Measurements from ENCODE around the gene NACA2.
"Not testable (repeated sequence)": the region's sequence is repeated elsewhere in the genome, so short reads cannot be mapped to it uniquely, and the experiment has no call there.

The NACA2 gene

DNA sequence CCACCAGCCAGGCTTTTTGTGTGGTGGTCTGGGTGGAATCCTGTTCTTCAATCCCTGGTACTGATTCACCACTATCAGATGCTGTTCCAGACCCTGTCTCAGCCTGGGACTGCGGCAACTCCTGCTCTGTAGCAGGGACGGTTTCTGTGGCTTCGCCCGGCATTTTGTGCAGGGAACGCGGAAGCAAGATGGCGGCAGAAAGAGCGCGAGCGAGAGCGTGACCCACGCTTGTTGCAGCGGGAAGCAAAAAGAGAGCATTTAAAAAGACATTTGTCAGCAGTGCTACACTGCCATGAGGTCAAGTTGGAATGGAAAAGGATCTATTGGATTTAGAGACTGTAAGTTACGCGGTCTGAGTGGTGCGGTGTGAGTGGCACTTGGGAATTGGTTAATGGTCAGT lies at the start of gene NACA2:
TSS of gene NACA2 (minus strand) at position 202 of the 400 bp plus-strand sequence. CDS start at position 163, 39 bp downstream.
- no peak for DNase-seq (ENCODE audit: low read depth in 2 of 2)

DNA sequence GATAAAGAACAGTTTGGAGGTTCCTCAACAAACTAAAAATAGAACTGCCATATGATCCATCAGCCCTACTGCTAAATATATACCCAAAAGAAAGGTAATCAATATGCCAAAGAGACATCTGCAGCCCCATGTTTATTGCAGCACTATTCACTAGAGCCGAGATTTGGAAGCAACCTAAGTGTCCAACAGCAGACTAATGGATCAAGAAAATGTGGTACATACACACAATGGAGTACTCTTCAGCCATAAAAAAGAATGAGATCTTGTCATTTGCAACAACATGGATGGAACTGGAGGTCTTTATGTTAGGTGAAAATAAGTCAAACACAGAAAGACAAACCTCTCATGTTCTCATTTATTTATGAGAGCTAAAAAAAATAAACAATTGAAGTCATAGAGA lies 48.8 kb upstream of the NACA2 start:
- DNase-seq (ENCODE audit: low read depth in 2 of 2) = no peak

DNA sequence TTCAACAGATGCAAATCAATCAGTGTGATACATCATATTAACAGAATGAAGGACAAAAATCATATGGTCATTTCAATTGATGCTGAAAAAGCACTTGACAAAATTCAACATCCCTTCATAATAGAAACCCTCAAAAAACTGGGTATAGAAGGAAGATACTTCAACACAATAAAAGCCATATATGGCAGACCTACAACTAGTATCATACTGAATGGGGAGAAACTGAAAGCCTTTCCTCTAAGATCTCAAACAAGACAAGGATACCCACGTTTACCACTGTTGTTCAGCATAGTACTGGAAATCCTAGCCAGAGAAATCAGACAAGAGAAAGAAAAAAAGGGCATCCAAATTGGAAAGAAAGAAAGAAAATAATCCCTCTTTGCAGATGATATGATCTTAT lies 47.1 kb upstream of the NACA2 start:
- no peak for DNase-seq (ENCODE audit: low read depth in 2 of 2)

DNA sequence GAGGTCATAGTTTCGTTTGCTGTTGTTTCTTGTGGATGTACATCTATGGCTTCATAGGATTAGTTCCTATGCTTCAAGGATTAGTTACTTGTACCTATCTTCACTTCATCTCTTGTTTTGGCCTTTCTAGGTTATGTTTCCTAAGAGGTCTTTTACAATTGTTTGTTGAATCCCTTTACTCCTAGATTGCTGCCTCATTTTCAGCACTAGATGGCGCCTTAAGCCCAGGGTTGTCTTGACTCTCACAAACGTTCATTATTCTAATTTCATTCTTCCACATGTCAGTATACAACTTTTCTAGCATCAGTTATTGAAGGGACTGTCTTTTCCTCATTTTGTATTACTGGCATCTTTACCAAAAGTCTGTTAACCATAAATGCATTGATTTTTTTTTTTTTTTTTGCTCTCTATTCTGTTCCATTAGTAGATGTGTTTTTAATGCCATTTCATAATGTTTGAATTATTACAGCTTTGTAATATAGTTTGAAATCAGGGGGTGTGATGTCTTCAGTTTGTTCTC lies 45.0 kb upstream of the NACA2 start:
- DNase-seq (ENCODE audit: low read depth in 2 of 2) = peak; percentile 5 to 37

DNA sequence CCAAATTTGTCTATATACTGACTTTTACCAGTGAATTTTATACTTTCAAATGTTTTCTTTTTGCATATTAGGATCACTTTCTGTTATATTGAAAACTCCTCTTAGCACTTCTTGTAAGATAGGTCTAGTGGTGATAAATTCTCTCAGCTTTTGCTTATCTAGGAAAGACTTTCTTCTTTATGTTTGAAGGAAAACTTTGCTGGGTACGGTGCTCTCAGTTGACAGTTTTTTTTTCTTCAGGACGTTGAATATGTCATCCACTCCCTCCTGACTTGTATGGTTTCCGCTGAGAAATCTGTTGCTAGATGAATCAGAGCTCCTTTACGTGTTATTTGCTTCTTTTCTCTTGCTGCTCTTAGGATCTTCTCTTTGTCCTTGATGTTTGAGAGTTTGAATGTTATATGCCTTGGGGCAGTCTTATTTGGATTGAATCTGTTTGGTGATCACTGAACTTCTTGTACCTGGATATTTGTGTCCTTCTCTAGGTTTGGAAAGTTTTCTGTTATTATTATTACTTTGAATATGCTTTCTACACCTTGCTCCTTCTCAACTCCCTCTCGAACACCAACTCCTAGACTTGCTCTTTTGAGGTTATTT lies 44.0 kb upstream of the NACA2 start:
- no peak for DNase-seq (ENCODE audit: low read depth in 2 of 2)

DNA sequence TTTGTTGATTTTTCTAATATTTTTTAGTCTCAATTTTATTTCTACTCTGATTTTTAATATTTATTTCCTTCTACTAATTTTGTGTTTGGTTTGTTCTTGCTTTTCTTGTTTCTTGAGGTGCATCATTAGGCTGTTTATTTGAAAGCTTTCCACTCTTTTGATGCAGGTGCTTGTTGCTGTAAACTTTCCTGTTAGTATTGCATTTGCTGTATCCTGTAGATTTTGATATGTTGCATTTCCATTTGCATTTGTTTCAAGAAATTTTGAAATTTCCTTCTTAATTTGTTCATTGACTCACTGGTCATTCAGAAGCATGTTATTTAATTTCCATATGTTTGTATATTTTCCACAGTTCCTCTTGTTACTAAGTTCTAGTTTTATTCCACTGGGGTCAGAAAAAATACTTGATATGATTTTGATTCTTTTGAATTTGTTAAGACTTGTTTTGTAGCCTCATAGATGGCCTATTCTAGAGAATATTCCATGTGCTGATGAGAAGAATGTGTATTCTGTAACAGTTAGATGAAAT lies 43.1 kb upstream of the NACA2 start:
- DNase-seq (ENCODE audit: low read depth in 2 of 2) = no peak

DNA sequence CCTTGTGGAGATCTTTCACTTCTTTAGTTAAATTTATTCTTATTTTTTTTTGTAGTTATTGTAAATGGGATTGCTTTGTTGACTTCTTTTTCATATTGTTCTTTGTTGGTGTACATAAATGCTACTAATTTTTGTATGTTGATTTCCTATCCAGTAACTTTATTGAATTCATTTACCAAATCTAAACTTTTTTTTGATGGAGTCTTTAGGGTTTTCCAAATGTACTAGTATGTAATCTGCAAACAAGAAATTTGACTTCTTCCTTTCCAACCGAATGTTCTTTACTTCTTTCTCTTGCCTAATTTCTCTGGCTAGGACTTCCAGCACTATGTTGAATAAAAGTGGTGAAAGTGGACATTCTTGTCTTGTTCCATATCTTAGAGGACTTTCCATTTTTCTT lies 41.8 kb upstream of the NACA2 start:
- DNase-seq (ENCODE audit: low read depth in 2 of 2) = no peak

DNA sequence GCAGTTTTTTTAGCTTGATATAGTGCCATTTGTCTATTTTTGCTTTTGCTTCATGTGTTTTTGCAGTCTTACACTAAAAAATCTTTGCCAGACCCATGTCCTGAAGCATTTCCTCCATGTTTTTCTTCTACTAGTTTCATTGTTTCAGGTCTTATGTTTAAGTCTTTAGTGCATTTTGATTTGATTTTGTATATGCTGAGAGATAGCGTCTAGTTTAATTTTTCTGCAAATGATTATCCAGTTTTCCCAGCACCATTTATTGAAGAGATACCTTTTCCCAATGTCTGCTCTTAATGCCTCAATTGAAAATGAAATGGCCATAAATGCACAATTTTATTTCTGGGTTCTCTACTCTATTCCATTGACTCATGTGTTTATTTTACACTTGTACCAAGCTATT lies 40.8 kb upstream of the NACA2 start:
- DNase-seq (ENCODE audit: low read depth in 2 of 2) = no peak

DNA sequence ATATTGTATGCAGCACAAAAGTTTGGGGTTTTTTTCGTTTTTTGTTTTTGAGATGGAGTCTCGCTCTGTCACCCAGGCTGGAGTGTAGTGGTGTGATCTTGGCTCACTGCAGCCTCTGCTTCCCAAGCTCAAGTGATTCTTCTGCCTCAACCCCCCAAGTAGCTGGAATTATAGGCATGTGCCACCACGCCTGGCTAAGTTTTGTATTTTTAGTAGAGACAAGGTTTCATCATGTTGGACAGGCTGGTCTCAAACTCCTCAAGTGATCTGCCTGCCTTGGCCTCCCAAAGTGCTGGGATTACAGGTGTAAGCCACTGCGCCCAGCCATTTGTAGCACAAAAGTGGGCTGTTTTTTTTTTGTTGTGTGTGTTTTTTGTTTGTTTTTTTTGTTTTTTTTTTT lies 37.1 kb upstream of the NACA2 start:
- not testable (repeated sequence) for DNase-seq (ENCODE audit: low read depth in 2 of 2)

DNA sequence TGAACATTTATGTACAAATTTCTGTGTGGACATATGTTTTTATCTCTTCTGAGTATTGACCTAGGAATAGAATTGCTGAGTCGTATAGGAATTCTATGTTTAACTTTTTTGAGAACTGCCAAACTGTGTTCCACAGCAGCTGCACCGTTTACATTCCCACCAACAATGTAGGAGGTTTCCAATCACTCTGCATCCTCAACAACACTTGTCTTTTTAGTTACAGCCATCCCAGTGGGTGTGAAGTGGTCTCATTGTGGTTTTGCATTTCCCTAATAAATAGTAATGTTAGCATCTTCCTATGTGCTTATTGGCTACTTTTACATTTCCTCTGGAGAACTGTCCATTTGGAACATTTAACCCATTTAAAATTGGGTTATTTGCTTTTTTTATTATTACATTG lies 36.6 kb upstream of the NACA2 start:
- DNase-seq (ENCODE audit: low read depth in 2 of 2) = no peak

DNA sequence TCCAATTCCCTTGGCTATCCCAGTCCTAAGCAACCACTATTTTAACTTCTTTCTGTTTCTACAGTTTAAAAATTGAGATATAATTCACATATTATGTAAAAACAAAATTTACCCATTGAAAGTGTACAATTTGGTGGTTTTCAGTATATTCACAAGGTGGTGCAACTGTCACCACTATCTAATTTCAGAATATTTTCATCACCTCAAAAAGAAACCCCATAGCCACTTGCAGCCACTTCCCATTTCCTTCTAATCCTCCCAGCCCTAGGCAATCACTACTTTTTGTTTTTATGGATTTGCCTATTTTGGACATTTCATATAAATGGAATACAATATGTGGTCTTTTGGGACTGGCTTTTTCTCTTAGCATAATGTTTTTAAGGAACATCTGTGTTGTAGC lies 36.1 kb upstream of the NACA2 start:
- no peak for DNase-seq (ENCODE audit: low read depth in 2 of 2)

DNA sequence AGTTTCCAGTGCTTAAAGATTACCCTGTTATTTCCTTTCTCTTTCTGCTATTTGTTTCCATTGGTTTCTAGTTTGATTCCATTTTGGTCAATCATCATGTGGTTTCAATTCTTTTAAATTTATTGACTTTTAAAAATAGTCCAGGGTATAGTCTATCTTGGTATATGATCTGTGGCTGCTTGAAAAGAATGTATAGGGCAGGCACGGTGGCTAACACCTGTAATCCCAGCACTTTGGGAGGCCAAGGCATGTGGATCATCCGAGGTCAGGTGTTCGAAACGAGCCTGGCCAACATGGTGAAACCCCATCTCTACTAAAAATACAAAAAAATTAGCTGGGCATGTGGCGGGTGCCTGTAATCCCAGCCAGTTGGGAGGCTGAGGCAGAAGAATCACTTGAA lies 34.5 kb upstream of the NACA2 start:
- DNase-seq (ENCODE audit: low read depth in 2 of 2) = no peak

DNA sequence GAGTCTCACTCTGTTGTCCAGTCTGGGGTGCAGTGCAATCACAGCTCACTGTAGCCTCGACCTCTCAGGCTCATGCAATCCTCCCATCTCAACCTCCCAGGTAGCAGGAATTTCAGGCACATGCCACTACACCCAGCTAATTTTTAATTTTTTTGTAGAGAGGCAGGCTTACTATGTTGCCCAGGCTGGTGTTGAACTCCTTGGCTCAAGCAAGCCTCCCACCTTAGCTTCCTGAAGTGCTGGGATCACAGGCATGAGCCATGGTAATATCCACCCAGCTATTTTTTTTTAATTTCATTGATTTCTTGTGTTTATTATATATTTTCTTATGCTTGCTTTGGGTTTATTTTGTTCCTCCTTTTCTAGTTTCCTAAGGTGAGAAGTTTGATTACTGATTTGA lies 33.9 kb upstream of the NACA2 start:
- no peak for DNase-seq (ENCODE audit: low read depth in 2 of 2)

DNA sequence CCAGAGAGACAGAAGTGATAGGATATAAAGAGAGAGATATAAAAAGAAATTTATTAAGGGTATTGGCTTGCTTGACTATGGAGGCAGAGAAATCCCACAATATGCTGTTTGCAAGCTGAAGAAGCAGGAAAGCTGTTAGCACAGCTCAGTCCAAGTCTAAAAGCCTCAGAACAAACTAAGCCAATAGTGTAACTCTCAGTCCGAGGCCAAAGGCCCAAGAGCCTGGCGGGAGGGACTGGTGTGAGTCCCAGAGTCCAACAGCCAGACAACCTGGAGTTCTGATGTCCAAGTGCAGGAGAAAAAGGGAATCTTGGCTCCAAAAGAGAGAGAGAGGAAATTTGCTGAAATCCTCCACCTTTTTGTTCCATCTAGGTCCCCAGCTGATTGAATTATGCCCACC lies 30.3 kb upstream of the NACA2 start:
- DNase-seq (ENCODE audit: low read depth in 2 of 2) = no peak

DNA sequence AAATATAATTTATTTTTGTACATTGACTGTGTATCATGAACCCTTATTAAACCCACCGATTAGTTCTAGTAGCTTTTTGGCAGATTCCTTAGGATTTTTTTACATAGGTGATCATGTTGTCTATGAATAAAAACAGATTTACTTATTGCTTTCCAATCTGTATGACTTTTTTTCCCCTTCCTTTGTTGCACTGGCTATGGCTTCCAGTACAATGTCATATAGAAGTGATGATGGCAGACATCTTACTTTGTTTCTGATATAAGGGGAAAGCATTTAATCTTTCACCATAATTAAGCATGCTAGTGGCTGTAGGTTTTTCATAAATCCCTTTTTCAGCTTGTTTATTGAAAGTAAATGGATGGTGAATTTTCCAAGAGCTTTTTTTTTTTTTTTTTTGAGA lies 28.9 kb upstream of the NACA2 start:
- no peak for DNase-seq (ENCODE audit: low read depth in 2 of 2)

DNA sequence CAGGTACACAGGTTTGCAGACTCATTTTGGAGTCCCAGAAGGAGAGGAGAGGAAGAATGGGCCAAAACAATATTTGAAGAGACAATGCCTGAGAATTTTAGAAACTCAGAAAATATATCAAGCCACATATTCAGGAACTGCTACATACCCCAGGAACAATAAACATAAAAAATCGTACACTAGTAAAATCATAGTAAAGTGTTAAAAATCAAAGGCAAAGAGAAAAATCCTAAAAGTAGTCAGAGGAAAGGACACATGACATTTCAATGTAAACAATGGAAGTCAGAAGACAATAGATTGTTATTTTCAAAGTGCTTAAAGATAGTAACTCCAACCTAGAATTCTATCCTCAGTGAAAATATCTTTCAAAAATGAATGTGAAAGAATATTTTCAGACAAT lies 28.5 kb upstream of the NACA2 start:
- no peak for DNase-seq (ENCODE audit: low read depth in 2 of 2)

DNA sequence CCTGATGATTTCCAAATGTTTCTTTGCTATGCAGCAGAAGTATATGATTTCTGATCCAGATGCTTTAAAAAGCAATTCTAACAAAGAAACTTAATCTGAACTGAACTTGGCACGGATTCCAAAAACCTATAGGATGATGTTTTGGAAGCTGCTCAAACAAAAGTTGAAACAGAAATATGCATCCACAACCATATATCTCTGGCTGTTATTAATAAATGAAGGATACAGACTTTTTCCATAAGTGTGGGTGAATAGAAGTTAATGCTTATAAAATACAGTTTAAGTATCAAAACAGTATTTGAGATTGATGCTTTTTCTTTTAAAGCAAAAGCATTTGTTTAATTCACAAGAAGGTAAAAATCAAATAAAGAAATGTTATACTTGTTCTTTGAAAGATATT lies 27.9 kb upstream of the NACA2 start:
- DNase-seq (ENCODE audit: low read depth in 2 of 2) = no peak

DNA sequence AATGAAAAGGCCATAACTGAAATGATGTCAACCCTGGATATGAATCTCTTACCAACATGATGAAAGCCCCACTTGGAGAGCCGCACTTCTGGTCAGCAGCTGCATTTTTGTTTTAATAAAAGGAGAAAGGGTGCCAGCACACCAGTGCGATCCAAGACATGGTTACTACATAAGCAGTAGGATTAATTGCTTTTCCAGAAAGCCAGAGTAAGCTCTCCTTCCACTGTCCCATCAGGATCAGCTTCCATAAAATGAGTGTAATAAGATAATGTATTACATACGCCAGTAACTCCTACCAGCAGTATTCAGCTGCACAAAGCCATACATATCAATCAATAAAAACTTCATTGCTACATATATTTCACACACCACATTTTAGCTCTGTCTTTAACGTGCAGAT lies 26.3 kb upstream of the NACA2 start:
- no peak for DNase-seq (ENCODE audit: low read depth in 2 of 2)

DNA sequence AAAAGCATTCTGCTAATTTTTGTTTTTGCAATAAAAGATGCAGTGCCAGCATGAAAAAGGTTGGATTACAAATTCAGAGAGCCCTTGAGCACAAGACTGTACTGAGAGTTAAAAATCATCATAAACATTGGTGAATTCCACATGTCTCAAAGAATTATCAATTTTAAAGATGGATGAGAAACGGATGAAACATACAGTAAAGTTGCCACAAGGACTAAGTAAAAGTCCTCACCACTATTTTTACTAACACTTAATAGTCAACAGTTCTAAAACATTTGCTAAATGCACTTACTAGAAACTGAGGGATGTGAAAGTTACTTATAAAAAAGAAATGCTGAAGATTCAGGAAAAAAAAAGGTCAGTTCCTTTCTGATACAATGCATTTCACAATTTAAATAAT lies 25.8 kb upstream of the NACA2 start:
- no peak for DNase-seq (ENCODE audit: low read depth in 2 of 2)

DNA sequence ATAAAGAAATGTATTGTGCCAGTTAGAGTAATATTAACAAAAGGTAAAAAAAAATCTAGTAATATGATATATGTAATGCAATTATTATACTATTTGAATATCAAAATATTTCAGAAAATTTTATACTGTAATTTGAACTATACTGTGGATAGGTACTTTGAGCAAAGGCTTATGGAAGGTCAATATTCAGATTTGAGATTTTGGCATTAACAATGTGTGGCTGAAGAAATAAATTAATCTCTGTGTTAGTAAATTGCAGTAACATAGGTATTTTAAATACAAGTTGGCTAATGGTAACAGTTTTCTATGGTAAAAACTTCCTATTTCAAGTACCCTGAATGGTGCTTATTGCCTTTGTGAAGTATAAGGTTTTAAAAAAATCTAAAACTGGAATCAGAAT lies 23.2 kb upstream of the NACA2 start:
- no peak for DNase-seq (ENCODE audit: low read depth in 2 of 2)

DNA sequence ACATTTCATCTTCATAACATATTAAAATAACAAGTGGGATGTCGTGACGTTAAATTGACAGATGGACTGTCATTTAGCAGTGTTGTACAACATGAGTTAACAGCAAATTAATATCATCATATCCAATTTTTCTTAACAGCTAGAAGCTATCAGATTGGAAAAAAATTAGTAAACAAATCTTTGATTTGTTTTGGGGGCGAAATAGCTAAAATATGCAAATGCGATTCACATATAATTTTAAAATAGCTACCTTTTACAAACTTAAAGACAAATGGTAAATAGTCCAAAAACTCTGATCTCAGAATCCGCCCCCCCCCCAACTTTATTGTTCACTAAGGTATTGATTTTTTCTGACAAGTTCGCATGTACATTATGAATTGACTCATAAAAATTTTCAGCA lies 20.3 kb upstream of the NACA2 start:
- no peak for DNase-seq (ENCODE audit: low read depth in 2 of 2)

DNA sequence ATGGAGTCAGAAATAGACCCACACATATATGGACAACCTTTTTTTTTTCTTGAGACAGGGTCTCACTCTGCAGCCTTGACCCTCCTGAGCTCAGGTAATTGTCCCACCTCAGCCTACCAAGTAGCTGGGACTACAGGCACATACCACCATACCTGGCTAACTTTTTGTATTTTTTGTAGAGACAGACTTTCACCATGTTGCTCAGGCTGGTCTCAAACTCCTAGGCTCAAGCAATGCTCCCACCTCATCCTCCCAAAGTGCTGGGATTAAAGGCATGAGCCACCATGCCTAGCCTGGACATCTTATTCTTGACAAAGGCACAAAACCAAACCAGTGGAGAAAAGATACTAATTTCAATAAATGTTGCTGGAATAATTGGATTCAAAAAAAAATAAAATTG lies 14.7 kb upstream of the NACA2 start:
- no peak for DNase-seq (ENCODE audit: low read depth in 2 of 2)

DNA sequence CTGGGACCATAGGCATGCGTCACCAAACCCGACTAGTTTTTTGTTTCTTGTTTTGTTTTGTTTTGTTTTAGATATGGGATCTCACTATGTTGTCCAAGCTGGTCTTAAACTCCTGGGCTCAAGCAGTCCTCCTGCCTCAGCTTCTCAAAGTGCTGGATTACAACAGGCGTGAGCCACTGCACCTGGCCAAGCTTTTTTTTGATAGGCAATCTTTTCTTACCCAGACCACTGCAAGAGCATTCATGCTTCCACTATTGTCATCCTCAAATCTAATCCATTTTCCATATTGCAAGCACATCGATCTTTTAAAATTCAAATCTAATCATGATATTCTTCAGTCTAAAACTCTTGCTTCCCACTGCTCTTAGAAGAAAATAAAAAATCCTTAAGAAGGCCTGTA lies 10.3 kb upstream of the NACA2 start:
- no peak for DNase-seq (ENCODE audit: low read depth in 2 of 2)

DNA sequence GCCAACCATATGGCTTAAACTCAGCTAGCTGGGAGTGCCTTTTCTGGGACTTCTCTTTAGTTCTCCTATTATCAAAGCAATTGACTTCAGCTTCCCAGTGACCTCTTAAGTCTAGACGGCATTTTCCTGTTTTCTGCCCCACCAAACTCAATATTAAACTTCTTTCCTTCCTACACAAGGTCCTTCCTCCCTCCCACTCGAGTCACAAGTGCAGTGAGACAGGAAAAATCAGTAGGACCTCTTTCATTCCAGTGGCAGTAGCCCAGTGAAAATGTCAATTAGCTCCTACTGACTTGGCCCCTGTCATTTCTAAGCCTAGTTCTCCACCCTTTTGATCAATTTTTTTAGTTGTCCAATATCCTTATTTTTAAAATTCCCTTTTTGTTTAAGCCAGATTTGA lies 9.6 kb upstream of the NACA2 start:
- DNase-seq (ENCODE audit: low read depth in 2 of 2) = no peak

Measured in stimulated activated CD4-positive, alpha-beta T cell treated with anti-CD3 and anti-CD28 coated beads, Interleukin-4, amount 100 ng/mL, for 48 hours (primary cell).